OCI-LY3 (cell line): Measurements from ENCODE around the gene ASMTL.

Experiments used
- H2AFZ ChIP-seq: fragments of 200-600, 300-600 bp; shearing (Covaris generic); 2 replicates; pipeline ENCODE4 v1.6.0; 2014; ENCODE audit warnings: antibody characterized with exemption, low read depth, low read length
- H3K27ac ChIP-seq: fragments of 200-600, 300-600 bp; sonication (generic); 2 replicates; pipeline ENCODE4 v1.5.1; 2014; ENCODE audit warnings: mild to moderate bottlenecking, low read length, moderate library complexity, mixed read lengths
- H3K27me3 ChIP-seq: fragments of 200-600, 300-600 bp; sonication (generic); 2 replicates; pipeline ENCODE4 v1.6.1; 2014; ENCODE audit warnings: low read depth, low read length, mixed read lengths
- H3K36me3 ChIP-seq: fragments of 200-600, 300-600 bp; sonication (generic); replicated peaks from 2 replicates; pipeline ENCODE3; 2014; ENCODE audit warnings: low read depth, low read length, mixed read lengths
- H3K4me1 ChIP-seq: fragments of 300-600, 200-600 bp; sonication (generic); 2 replicates; pipeline ENCODE4 v1.6.1; 2014; ENCODE audit warnings: low read length, mixed read lengths
- H3K4me2 ChIP-seq: fragments of 200-600, 300-600 bp; sonication (generic); 2 replicates; pipeline ENCODE4 v1.6.1; 2014; ENCODE audit warnings: low read length, mixed read lengths
- H3K4me3 ChIP-seq: fragments of 300-600, 200-600 bp; sonication (generic); 2 replicates; pipeline ENCODE4 v1.5.1; 2014; ENCODE audit warnings: antibody characterized with exemption, mild to moderate bottlenecking, low read length, moderate library complexity
- H3K79me2 ChIP-seq: fragments of 300-600, 200-600 bp; shearing (Covaris generic); 2 replicates; pipeline ENCODE4 v1.6.1; 2014; ENCODE audit warnings: mild to moderate bottlenecking, low read length, mixed read lengths
- H3K9ac ChIP-seq: fragments of 300-600, 200-600 bp; shearing (Covaris generic); 2 replicates; pipeline ENCODE4 v1.6.0; 2014; ENCODE audit warnings: mild to moderate bottlenecking, low read length, moderate library complexity
- H3K9me3 ChIP-seq: fragments of 200-600, 300-600 bp; shearing (Covaris generic); 2 replicates; pipeline ENCODE4 v1.6.1; 2014; ENCODE audit warnings: low read length, mixed read lengths; ENCODE audit not compliant: insufficient read depth
- H4K20me1 ChIP-seq: fragments of 200-600, 300-600 bp; sonication (generic); 2 replicates; pipeline ENCODE4 v1.6.1; 2016; ENCODE audit warnings: low read length, mixed read lengths; ENCODE audit not compliant: insufficient read depth
- CTCF ChIP-seq: fragments of 200-600, 300-600 bp; sonication (generic); IDR thresholded peaks from 2 replicates; pipeline ENCODE4 v1.5.1; 2014; ENCODE audit warnings: antibody characterized with exemption, low read length, low read depth
- EZH2phosphoT487 ChIP-seq: fragments of 200-600 bp; shearing (Covaris generic); IDR thresholded peaks from 2 replicates; pipeline ENCODE4 v1.6.1; 2018; ENCODE audit warnings: antibody characterized with exemption, mixed run types, low read depth

The ASMTL gene

GRCh38 chrX:1398431-1399340 lies 54.0 kb downstream of the ASMTL start:
- no peak overlapping the region for H2AFZ ChIP-seq
- no peak overlapping the region for H3K4me3 ChIP-seq
- peaks cover 30% of the 10 kb centered on the region for H3K79me2 ChIP-seq
- peaks cover 19% of the 10 kb centered on the region for H4K20me1 ChIP-seq
- no peaks in the 10 kb centered on the region for H3K27me3 ChIP-seq
- TF ChIP-seq CTCF (no peak), EZH2phosphoT487 (no peak)
- H3K9ac ChIP-seq = no peak overlapping the region
- H3K9me3 ChIP-seq = no peaks in the 10 kb centered on the region
- peaks cover 71% of the 10 kb centered on the region for H3K36me3 ChIP-seq
- H3K27ac ChIP-seq = no peak overlapping the region
- H3K4me2 ChIP-seq = no peak overlapping the region
- H3K4me1 ChIP-seq = peaks cover 4% of the 10 kb centered on the region; the same call in 1 of the 2 replicates

- H3K36me3 ChIP-seq = peaks cover 61% of the 10 kb centered on the region
- H3K4me3 ChIP-seq = no peak overlapping the region
- no peaks in the 10 kb centered on the region for H3K9me3 ChIP-seq
- no peak overlapping the region for H2AFZ ChIP-seq
- peaks cover 19% of the 10 kb centered on the region; the same call in 1 of the 2 replicates for H4K20me1 ChIP-seq
- H3K4me2 ChIP-seq = no peak overlapping the region
- TF ChIP-seq CTCF (no peak), EZH2phosphoT487 (no peak)
- no peak overlapping the region for H3K9ac ChIP-seq
- H3K79me2 ChIP-seq = peaks cover 38% of the 10 kb centered on the region
- no peak overlapping the region for H3K27ac ChIP-seq
- H3K27me3 ChIP-seq = no peaks in the 10 kb centered on the region
- peaks cover 9% of the 10 kb centered on the region for H3K4me1 ChIP-seq
Measured at GRCh38 chrX:1397441-1398270, 55.1 kb downstream of the ASMTL start.

GRCh38 chrX:1397001-1397400 lies 55.7 kb downstream of the ASMTL start:
- Histone ChIP-seq H3K9ac (no peak overlapping the region), H3K79me2 (peaks cover 43% of the 10 kb centered on the region), H2AFZ (no peak overlapping the region), H3K27ac (no peak overlapping the region), H3K4me1 (peaks cover 9% of the 10 kb centered on the region), H3K9me3 (no peaks in the 10 kb centered on the region), H3K27me3 (no peaks in the 10 kb centered on the region), H3K4me3 (no peak overlapping the region), H4K20me1 (peaks cover 19% of the 10 kb centered on the region; the same call in 1 of the 2 replicates), H3K36me3 (peaks cover 59% of the 10 kb centered on the region), H3K4me2 (no peak overlapping the region)
- no peak for TF ChIP-seq CTCF
- no peak for TF ChIP-seq EZH2phosphoT487

- H2AFZ ChIP-seq = no peak overlapping the region
- no peak overlapping the region for H3K4me3 ChIP-seq
- H3K9me3 ChIP-seq = no peaks in the 10 kb centered on the region
- TF ChIP-seq EZH2phosphoT487 (no peak), CTCF (no peak)
- peaks cover 54% of the 10 kb centered on the region for H3K79me2 ChIP-seq
- peaks cover 11% of the 10 kb centered on the region for H3K4me1 ChIP-seq
- H3K27ac ChIP-seq = no peak overlapping the region
- H3K36me3 ChIP-seq = peaks cover 53% of the 10 kb centered on the region
- no peak overlapping the region for H3K4me2 ChIP-seq
- peaks cover 21% of the 10 kb centered on the region for H4K20me1 ChIP-seq
- H3K27me3 ChIP-seq = no peaks in the 10 kb centered on the region
- no peak overlapping the region for H3K9ac ChIP-seq
Measured at GRCh38 chrX:1395646-1396216, 57.0 kb downstream of the ASMTL start.
